Measurements from ENCODE around the gene RIPOR2. TPM values are rescaled to one million over a fixed set of nuclear protein-coding genes. Genes with fewer than 3 reads are reported as not detected.
"Not testable (repeated sequence)": the region's sequence is repeated elsewhere in the genome, so short reads cannot be mapped to it uniquely, and the experiment has no call there.

The RIPOR2 gene
- total RNA-seq, 1 donor from 2014 or later: 1.1 TPM

DNA sequence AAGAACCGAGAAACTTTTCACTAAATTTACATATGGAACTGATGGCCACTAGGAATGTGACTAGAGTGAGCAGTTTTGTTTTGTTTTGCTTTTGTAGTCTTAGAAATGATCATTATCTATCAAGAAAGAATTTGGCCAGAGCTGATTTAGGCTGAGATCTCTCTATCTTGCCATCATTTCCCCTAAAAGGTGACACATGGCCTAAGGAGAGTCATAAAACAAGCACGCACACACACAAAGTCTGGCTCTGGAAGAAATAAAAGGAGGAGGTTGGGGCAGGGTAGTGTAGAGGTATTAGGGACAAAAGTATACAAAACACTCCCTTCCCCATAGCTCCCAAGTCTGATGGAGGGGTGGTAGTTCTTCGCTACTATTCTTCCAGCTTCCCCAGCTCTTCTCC, 56.4 kb downstream of the RIPOR2 start:
- TF ChIP-seq, protein P1, sequence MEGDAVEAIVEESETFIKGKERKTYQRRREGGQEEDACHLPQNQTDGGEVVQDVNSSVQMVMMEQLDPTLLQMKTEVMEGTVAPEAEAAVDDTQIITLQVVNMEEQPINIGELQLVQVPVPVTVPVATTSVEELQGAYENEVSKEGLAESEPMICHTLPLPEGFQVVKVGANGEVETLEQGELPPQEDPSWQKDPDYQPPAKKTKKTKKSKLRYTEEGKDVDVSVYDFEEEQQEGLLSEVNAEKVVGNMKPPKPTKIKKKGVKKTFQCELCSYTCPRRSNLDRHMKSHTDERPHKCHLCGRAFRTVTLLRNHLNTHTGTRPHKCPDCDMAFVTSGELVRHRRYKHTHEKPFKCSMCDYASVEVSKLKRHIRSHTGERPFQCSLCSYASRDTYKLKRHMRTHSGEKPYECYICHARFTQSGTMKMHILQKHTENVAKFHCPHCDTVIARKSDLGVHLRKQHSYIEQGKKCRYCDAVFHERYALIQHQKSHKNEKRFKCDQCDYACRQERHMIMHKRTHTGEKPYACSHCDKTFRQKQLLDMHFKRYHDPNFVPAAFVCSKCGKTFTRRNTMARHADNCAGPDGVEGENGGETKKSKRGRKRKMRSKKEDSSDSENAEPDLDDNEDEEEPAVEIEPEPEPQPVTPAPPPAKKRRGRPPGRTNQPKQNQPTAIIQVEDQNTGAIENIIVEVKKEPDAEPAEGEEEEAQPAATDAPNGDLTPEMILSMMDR (IDR thresholded peaks at IDR 0.05; ENCODE audit: unreplicated experiment): no peak
- no peak for DNase-seq (ENCODE audit: low spot score)
- Mint-ChIP-seq H3K9me3 (ENCODE audit: unreplicated experiment) (no peaks in the 10 kb centered on the region), H3K4me3 (ENCODE audit: unreplicated experiment) (no peak overlapping the region), H3K36me3 (ENCODE audit: low read depth, unreplicated experiment) (no peaks in the 10 kb centered on the region), H3K27ac (ENCODE audit: unreplicated experiment) (no peak overlapping the region), H3K27me3 (ENCODE audit: unreplicated experiment) (peaks cover 2% of the 10 kb centered on the region), H3K4me1 (ENCODE audit: unreplicated experiment) (no peaks in the 10 kb centered on the region)

DNA sequence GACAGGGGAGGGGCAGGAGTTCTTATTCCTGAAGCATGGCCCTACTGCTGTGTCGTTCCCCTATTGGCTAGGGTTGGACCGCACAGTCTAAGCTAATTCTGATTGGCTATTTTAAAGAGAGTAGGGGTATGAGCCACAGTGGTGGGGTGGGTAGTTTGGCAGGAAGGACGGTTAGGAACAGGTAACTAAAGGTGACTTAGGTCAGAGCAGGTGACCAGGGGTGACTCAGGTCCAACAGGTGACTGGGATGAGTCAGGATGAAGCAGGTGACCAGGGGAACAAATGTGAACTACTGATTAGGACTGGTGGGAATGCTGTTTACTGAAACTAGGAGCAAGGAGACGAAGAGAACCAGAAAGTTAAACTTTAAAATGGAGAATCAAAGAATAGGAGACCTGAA, 58.0 kb downstream of the RIPOR2 start:
- not testable (repeated sequence) for H3K9me3 Mint-ChIP-seq (ENCODE audit: unreplicated experiment); H3K27ac Mint-ChIP-seq (ENCODE audit: unreplicated experiment); H3K36me3 Mint-ChIP-seq (ENCODE audit: low read depth, unreplicated experiment); H3K4me1 Mint-ChIP-seq (ENCODE audit: unreplicated experiment); H3K4me3 Mint-ChIP-seq (ENCODE audit: unreplicated experiment); H3K27me3 Mint-ChIP-seq (ENCODE audit: unreplicated experiment); DNase-seq (ENCODE audit: low spot score)

DNA sequence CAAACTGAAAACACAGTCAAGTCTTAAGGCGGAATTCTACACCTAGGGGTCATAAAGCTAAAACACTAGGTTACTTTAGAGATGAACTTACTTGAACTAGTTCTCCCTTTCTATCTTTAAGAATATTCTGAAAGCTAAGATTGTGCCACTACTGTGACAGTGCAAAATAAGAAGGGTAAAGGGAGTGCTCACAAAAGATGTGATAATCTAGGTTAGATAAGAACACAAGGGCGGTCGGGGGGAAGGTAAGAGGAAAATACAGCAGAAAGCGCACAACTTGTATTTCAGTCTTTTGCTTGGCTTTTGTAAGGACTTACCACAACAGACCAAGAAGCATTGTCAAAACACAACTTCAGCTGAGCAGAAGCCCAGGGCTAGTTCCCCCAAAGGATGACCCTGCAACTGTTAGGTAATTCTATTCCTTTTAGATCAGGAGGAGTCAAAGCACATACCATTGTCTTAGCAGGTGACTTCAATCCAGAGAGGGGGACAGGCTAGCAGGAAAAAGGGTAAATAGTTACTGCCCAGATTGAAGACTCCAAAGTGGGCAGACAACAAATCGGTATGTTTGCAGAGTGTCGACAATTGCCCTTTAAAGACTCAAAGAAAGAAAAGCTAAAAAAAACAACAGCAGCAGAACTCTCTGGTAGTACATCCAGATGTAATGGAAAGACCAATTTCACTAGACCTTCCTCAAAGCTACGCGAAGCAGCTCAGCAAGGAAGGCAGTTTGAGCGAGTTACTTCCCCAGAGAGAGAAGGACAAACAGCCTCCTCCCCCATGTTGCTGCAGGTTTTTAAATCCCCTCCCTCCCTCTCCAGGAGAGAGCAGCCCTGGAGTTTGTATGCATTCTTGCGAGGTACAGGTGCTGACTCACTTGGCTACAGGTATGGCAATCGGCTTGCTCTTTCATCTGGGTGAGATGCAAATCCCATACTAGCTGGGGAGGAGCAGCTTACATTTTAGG, 59.0 kb downstream of the RIPOR2 start:
- Mint-ChIP-seq H3K27ac (ENCODE audit: unreplicated experiment) (no peak overlapping the region), H3K9me3 (ENCODE audit: unreplicated experiment) (no peaks in the 10 kb centered on the region), H3K4me1 (ENCODE audit: unreplicated experiment) (no peaks in the 10 kb centered on the region), H3K4me3 (ENCODE audit: unreplicated experiment) (no peak overlapping the region), H3K36me3 (ENCODE audit: low read depth, unreplicated experiment) (no peaks in the 10 kb centered on the region), H3K27me3 (ENCODE audit: unreplicated experiment) (peaks cover 2% of the 10 kb centered on the region)
- DNase-seq (ENCODE audit: low spot score): no peak
- TF ChIP-seq, protein P1 (IDR thresholded peaks at IDR 0.05; ENCODE audit: unreplicated experiment): no peak

DNA sequence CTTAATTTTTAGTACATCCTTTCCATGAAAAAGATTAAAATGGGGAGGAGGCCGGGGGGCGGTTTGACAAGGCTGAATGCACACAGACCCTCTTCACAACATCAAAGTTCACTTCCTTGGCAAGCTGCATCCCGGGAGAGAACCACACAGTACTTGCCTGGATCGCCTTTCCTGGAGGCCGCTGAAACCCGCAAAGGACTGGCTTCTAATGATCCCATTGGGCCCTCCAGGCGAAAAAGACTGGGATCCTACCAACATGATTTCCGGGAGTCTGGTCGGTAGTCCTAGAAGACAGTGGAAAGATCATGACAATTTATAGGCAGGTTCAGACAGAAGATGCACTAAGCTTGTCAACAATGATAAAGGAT, 60.2 kb downstream of the RIPOR2 start:
- DNase-seq (ENCODE audit: low spot score): no peak
- TF ChIP-seq, protein P1 (IDR thresholded peaks at IDR 0.05; ENCODE audit: unreplicated experiment): no peak
- Mint-ChIP-seq H3K9me3 (ENCODE audit: unreplicated experiment) (no peaks in the 10 kb centered on the region), H3K27ac (ENCODE audit: unreplicated experiment) (no peak overlapping the region), H3K36me3 (ENCODE audit: low read depth, unreplicated experiment) (no peaks in the 10 kb centered on the region), H3K4me1 (ENCODE audit: unreplicated experiment) (no peaks in the 10 kb centered on the region), H3K4me3 (ENCODE audit: unreplicated experiment) (no peak overlapping the region), H3K27me3 (ENCODE audit: unreplicated experiment) (peaks cover 2% of the 10 kb centered on the region)

DNA sequence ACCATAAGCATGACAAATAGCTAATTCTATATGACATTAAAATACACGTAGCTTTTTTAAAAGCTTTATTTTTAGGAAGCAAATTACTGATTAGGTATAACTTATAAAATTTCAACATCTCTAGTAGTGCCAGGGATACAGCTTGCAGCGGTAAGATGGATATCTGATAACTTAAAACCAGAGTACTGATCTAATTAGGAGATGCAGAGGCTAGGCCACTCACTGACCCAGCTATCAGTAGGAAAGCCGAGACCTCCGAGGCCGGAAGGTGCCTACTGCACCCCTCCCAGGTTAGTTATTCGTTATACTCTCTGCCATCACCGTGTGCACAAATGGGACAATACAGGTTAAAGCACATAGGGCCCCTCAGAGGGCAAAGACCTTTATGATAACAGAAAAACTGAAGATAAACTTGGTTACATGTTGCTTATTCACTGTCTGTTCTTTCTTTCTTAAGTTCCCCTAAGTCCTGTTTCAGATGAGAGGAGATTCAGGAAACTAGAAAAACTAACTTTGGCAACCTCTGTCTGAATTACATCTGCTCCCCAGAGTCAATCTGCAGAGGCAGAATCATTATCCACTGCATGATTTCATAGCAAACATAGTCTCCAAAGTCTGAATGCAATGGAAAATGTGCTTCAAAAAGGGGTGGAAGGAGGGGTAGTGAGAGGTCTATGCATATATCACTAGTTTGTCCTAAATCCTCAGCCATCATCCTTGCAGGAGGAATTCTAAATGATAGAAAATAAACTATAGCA, 60.8 kb downstream of the RIPOR2 start:
- TF ChIP-seq, protein P1 (IDR thresholded peaks at IDR 0.05; ENCODE audit: unreplicated experiment): no peak
- H3K27me3 Mint-ChIP-seq (ENCODE audit: unreplicated experiment): peaks cover 2% of the 10 kb centered on the region
- no peak overlapping the region for H3K4me3 Mint-ChIP-seq (ENCODE audit: unreplicated experiment)
- no peaks in the 10 kb centered on the region for H3K36me3 Mint-ChIP-seq (ENCODE audit: low read depth, unreplicated experiment)
- DNase-seq (ENCODE audit: low spot score): no peak
- no peaks in the 10 kb centered on the region for H3K4me1 Mint-ChIP-seq (ENCODE audit: unreplicated experiment)
- no peaks in the 10 kb centered on the region for H3K9me3 Mint-ChIP-seq (ENCODE audit: unreplicated experiment)
- no peak overlapping the region for H3K27ac Mint-ChIP-seq (ENCODE audit: unreplicated experiment)
